Type B pancreatic cell (in vitro differentiated cells): ENCODE results near the gene ZBTB21. TPM values are rescaled to one million over a fixed set of nuclear protein-coding genes. Genes with fewer than 3 reads are reported as not detected.

ENCODE experiments used
- DNase-seq: peaks from one replicate; pipeline ENCODE4 v3.0.0; 2021; ENCODE audit warnings: mixed read lengths; ENCODE audit not compliant: unreplicated experiment; ENCODE audit errors: extremely low spot score
- H3K27ac Mint-ChIP-seq: 2 replicates; pipeline ENCODE4 v1.8.0; 2021; ENCODE audit warnings: mild to moderate bottlenecking, mixed read lengths
- H3K27me3 Mint-ChIP-seq: 2 replicates; pipeline ENCODE4 v1.8.0; 2021; ENCODE audit warnings: mixed read lengths
- H3K36me3 Mint-ChIP-seq: 2 replicates; pipeline ENCODE4 v1.8.0; 2021; ENCODE audit warnings: mixed read lengths
- H3K4me1 Mint-ChIP-seq: one replicate; pipeline ENCODE4 v1.8.0; 2021; ENCODE audit warnings: mixed read lengths; ENCODE audit not compliant: unreplicated experiment
- H3K4me3 Mint-ChIP-seq: 2 replicates; pipeline ENCODE4 v1.8.0; 2021; ENCODE audit warnings: mild to moderate bottlenecking, mixed read lengths
- H3K9me3 Mint-ChIP-seq: 2 replicates; pipeline ENCODE4 v1.8.0; 2021; ENCODE audit warnings: mixed read lengths
- total RNA-seq: library from RNA; stranded (reverse); gene quantifications from 2 replicates; pipeline ENCODE4 v1.2.1, GENCODE V29; 2021; ENCODE audit warnings: low replicate concordance
- TF ChIP-seq, protein P1 (sequence below): fragments of 200-600 bp; sonication (generic); conservative IDR thresholded peaks from 2 replicates; pipeline ENCODE4 v1.5.0; 2021; ENCODE audit warnings: antibody characterized with exemption, mild to moderate bottlenecking

Gene ZBTB21
- total RNA-seq, 1 donor from 2014 or later = 19.9 TPM

GRCh38 chr21:42004406-42005199 is 5.6 kb downstream of the ZBTB21 start:
- H3K4me3 Mint-ChIP-seq = no peak overlapping the region
- no peaks in the 10 kb centered on the region for H3K27me3 Mint-ChIP-seq
- peak overlapping the region; percentile 66 for H3K27ac Mint-ChIP-seq
- TF ChIP-seq, protein P1, sequence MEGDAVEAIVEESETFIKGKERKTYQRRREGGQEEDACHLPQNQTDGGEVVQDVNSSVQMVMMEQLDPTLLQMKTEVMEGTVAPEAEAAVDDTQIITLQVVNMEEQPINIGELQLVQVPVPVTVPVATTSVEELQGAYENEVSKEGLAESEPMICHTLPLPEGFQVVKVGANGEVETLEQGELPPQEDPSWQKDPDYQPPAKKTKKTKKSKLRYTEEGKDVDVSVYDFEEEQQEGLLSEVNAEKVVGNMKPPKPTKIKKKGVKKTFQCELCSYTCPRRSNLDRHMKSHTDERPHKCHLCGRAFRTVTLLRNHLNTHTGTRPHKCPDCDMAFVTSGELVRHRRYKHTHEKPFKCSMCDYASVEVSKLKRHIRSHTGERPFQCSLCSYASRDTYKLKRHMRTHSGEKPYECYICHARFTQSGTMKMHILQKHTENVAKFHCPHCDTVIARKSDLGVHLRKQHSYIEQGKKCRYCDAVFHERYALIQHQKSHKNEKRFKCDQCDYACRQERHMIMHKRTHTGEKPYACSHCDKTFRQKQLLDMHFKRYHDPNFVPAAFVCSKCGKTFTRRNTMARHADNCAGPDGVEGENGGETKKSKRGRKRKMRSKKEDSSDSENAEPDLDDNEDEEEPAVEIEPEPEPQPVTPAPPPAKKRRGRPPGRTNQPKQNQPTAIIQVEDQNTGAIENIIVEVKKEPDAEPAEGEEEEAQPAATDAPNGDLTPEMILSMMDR = no peak
- peaks cover 36% of the 10 kb centered on the region for H3K36me3 Mint-ChIP-seq
- DNase-seq = no peak
- H3K4me1 Mint-ChIP-seq = peaks cover 20% of the 10 kb centered on the region
- no peaks in the 10 kb centered on the region for H3K9me3 Mint-ChIP-seq

DNA sequence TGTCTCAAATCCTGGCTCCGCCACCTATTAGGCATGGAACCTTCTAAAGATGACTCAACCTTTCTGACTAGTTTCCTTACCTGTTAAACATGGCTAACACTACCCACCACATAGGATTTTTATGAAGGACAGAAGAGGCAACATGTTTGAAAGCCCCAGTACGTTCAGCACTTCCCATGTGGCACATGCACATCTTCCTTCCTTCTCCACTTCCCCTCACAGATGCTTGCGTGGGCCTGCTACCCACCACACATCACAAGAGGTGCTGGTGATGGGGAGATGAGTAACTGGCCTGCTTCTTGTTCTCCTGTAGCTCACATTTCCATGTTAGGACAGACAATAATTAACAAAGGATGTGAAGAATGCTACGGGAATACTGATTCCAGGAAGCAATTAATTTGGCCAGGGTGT is 7.1 kb downstream of the ZBTB21 start:
- TF ChIP-seq, protein P1 = no peak
- H3K27ac Mint-ChIP-seq = no peak overlapping the region
- no peak for DNase-seq
- no peaks in the 10 kb centered on the region for H3K9me3 Mint-ChIP-seq
- no peak overlapping the region for H3K4me3 Mint-ChIP-seq
- peaks cover 20% of the 10 kb centered on the region for H3K4me1 Mint-ChIP-seq
- no peaks in the 10 kb centered on the region for H3K27me3 Mint-ChIP-seq
- peaks cover 46% of the 10 kb centered on the region for H3K36me3 Mint-ChIP-seq

DNA sequence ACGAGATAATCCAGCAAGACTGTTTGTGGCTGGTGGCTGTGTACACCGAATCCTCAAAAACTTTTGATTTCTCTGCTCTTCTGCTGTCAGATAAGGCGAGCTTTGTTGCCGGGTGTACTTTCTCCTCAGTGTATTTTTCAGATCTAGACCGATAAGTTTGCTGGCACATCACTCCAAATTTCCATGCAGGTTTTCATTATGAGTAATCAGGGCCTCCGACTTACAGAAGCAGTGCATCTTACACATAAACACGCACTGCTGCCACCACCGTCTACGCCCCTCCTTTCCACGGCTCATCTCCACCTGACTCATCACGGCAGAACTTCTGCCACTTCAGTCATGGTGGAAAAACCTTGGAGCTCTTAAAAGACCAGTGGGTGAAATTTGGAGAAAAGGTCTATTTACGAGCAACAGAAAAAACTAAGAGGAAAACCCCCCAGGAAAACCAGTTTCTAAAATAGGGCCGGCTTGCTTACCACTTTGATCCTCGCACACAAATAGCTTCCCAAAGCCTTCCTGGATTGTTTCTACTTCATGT is 7.7 kb downstream of the ZBTB21 start:
- no peak for DNase-seq
- peaks cover 45% of the 10 kb centered on the region for H3K36me3 Mint-ChIP-seq
- H3K4me3 Mint-ChIP-seq = no peak overlapping the region
- H3K4me1 Mint-ChIP-seq = peaks cover 16% of the 10 kb centered on the region
- no peaks in the 10 kb centered on the region for H3K27me3 Mint-ChIP-seq
- no peak overlapping the region for H3K27ac Mint-ChIP-seq
- H3K9me3 Mint-ChIP-seq = no peaks in the 10 kb centered on the region
- TF ChIP-seq, protein P1 = no peak

DNA sequence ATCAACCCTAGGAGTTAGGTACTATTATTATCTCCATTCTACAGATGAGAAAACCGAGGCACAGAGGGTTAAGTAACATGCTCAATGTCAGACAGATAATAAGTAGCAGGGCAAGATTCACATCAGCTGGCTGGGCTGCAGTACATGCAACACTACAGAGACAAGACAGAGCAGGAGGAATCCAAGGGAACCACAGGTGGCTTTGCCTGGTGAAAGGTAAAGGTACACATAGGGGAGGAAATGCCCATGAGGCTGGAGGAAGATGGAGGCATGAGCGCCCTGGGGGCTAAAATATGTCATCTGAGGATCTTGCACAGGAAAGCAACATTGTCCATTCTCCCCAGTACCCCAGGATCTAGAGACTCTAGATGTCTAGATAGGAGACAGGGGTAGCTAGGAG is 8.4 kb downstream of the ZBTB21 start:
- H3K27me3 Mint-ChIP-seq = no peaks in the 10 kb centered on the region
- H3K27ac Mint-ChIP-seq = no peak overlapping the region
- no peak for DNase-seq
- no peaks in the 10 kb centered on the region for H3K9me3 Mint-ChIP-seq
- TF ChIP-seq, protein P1 = no peak
- H3K4me3 Mint-ChIP-seq = no peak overlapping the region
- H3K4me1 Mint-ChIP-seq = peaks cover 13% of the 10 kb centered on the region
- peaks cover 42% of the 10 kb centered on the region for H3K36me3 Mint-ChIP-seq

GRCh38 chr21:42000908-42001307 is 9.3 kb downstream of the ZBTB21 start:
- Mint-ChIP-seq H3K4me3 (no peak overlapping the region), H3K27ac (no peak overlapping the region), H3K27me3 (no peaks in the 10 kb centered on the region), H3K9me3 (no peaks in the 10 kb centered on the region), H3K4me1 (peaks cover 13% of the 10 kb centered on the region), H3K36me3 (peaks cover 46% of the 10 kb centered on the region)
- DNase-seq = no peak
- TF ChIP-seq, protein P1 = no peak
